ENCODE results near the gene RUNX1. TPM values are rescaled to one million over a fixed set of nuclear protein-coding genes. Genes with fewer than 3 reads are reported as not detected.

RUNX1 gene
- total RNA-seq, 2 experiments from 2014 or later, result 52.0 to 54.0 TPM

GRCh38 chr21:34861258-34861657, 187.8 kb downstream of the RUNX1 start:
- H3K36me3 Mint-ChIP-seq (ENCODE audit: low read depth), result peaks cover 79% of the 10 kb centered on the region
- CTCF ChIA-PET, result no interaction called here
- peaks cover 40% of the 10 kb centered on the region for H3K4me1 Mint-ChIP-seq
- POLR2A ChIA-PET, result no interaction called here
- no peaks in the 10 kb centered on the region for H3K27me3 Mint-ChIP-seq
- H3K4me3 Mint-ChIP-seq, result no peak overlapping the region
- no peak for DNase-seq
- H3K9me3 Mint-ChIP-seq, result no peaks in the 10 kb centered on the region
- peak overlapping the region; percentile 57 for H3K27ac Mint-ChIP-seq

GRCh38 chr21:34859976-34860653, 189.0 kb downstream of the RUNX1 start:
- CTCF ChIA-PET, result no interaction called here
- Mint-ChIP-seq H3K4me1 (peaks cover 30% of the 10 kb centered on the region), H3K27ac (no peak overlapping the region)

GRCh38 chr21:34858559-34858958, 190.5 kb downstream of the RUNX1 start:
- CTCF ChIA-PET, result no interaction called here
- Mint-ChIP-seq H3K36me3 (ENCODE audit: low read depth) (peaks cover 67% of the 10 kb centered on the region), H3K27me3 (no peaks in the 10 kb centered on the region), H3K9me3 (no peaks in the 10 kb centered on the region), H3K4me3 (no peak overlapping the region), H3K4me1 (peaks cover 24% of the 10 kb centered on the region), H3K27ac (no peak overlapping the region)
- no peak for DNase-seq
- POLR2A ChIA-PET, result no interaction called here

More at GRCh38 chr21:34859976-34860653, 189.0 kb downstream of the RUNX1 start:
- Mint-ChIP-seq H3K36me3 (ENCODE audit: low read depth) (peaks cover 74% of the 10 kb centered on the region), H3K27me3 (no peaks in the 10 kb centered on the region), H3K4me3 (no peak overlapping the region), H3K9me3 (no peaks in the 10 kb centered on the region)
- POLR2A ChIA-PET, result no interaction called here
- DNase-seq, result no peak

DNA sequence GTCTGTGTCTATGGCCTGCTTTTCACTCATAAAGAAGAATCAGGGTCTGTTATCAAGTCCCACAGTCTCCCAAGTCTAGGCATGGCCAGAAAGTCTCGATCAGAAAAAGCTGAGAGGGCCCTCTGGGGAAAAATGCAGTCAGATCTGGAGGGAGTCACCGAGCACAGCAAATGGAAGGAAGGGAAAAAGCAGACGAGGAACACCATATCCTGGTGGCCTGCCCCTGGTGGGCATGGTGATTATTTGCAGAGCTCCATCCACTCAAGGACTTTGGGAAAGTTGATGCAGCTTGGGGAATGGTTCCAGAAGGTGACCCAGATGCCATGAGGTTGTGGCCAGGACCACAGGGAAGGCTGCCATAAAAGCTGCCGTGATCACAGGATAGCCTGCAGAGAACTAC, 191.2 kb downstream of the RUNX1 start:
- H3K36me3 Mint-ChIP-seq (ENCODE audit: low read depth), result peaks cover 65% of the 10 kb centered on the region
- H3K4me1 Mint-ChIP-seq, result peaks cover 25% of the 10 kb centered on the region
- H3K27ac Mint-ChIP-seq, result peak overlapping the region; percentile 31
- CTCF ChIA-PET, result interaction anchor here (1.4 kb wide), 1 partner anchor 29 kb away, joined by 3 read pairs; no protein-coding TSS in a partner anchor
- POLR2A ChIA-PET, result no interaction called here
- no peak for DNase-seq
- H3K9me3 Mint-ChIP-seq, result no peaks in the 10 kb centered on the region
- no peak overlapping the region for H3K4me3 Mint-ChIP-seq
- H3K27me3 Mint-ChIP-seq, result no peaks in the 10 kb centered on the region

- H3K9me3 Mint-ChIP-seq, result no peaks in the 10 kb centered on the region
- H3K36me3 Mint-ChIP-seq (ENCODE audit: low read depth), result peaks cover 65% of the 10 kb centered on the region
- POLR2A ChIA-PET, result no interaction called here
- DNase-seq, result no peak
- CTCF ChIA-PET, result interaction anchor here (1.1 to 1.7 kb wide), 4 partner anchors 8 to 111 kb away, joined by 3 to 4 read pairs (median 3); no protein-coding TSS in a partner anchor
- no peak overlapping the region for H3K27ac Mint-ChIP-seq
- peaks cover 30% of the 10 kb centered on the region for H3K4me1 Mint-ChIP-seq
- no peak overlapping the region for H3K4me3 Mint-ChIP-seq
- H3K27me3 Mint-ChIP-seq, result no peaks in the 10 kb centered on the region
Observed at GRCh38 chr21:34857122-34857713, 191.9 kb downstream of the RUNX1 start.

GRCh38 chr21:34852448-34852847, 196.7 kb downstream of the RUNX1 start:
- ChIA-PET CTCF (no interaction called here), POLR2A (no interaction called here)
- no peak overlapping the region for H3K27ac Mint-ChIP-seq
- peaks cover 55% of the 10 kb centered on the region for H3K36me3 Mint-ChIP-seq (ENCODE audit: low read depth)
- no peaks in the 10 kb centered on the region for H3K9me3 Mint-ChIP-seq
- peaks cover 32% of the 10 kb centered on the region for H3K4me1 Mint-ChIP-seq
- no peak for DNase-seq
- no peaks in the 10 kb centered on the region for H3K27me3 Mint-ChIP-seq
- no peak overlapping the region for H3K4me3 Mint-ChIP-seq

DNA sequence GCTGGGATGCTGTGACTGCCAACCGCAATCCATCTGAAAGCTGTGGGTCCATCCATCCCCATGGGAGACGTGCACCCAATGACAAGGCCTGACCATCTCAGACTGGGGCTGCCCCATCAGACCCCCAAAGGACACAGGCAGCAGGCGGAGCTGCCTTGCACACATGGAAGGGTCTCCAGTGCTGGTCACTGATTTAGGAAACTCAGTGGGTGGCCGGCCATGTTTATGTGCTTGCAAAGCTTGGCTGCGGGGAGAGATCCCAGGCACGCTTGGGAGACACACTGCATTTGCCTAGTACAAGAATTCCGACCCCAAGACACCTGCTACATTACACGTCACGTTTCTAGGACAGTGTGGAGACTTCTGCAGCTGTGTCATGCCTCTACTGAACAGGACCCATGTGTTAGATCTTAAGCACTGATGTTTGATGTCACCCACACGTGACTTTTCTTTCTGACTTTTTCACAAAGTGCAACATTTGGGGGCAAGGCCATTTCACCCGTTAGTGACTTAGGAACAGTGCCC, 198.9 kb downstream of the RUNX1 start:
- H3K27me3 Mint-ChIP-seq, result no peaks in the 10 kb centered on the region
- ChIA-PET CTCF (interaction anchor here (0.9 to 1.4 kb wide), 2 partner anchors 9 to 38 kb away, joined by 4 read pairs; no protein-coding TSS in a partner anchor), POLR2A (no interaction called here)
- H3K4me1 Mint-ChIP-seq, result peaks cover 46% of the 10 kb centered on the region
- no peak for DNase-seq
- peaks cover 50% of the 10 kb centered on the region for H3K36me3 Mint-ChIP-seq (ENCODE audit: low read depth)
- H3K27ac Mint-ChIP-seq, result peak overlapping the region; percentile 31
- H3K4me3 Mint-ChIP-seq, result no peak overlapping the region
- no peaks in the 10 kb centered on the region for H3K9me3 Mint-ChIP-seq

GRCh38 chr21:34846601-34847112, 202.4 kb downstream of the RUNX1 start:
- Mint-ChIP-seq H3K27ac (no peak overlapping the region), H3K9me3 (no peaks in the 10 kb centered on the region), H3K4me3 (no peak overlapping the region), H3K4me1 (peaks cover 45% of the 10 kb centered on the region), H3K27me3 (no peaks in the 10 kb centered on the region), H3K36me3 (ENCODE audit: low read depth) (peaks cover 42% of the 10 kb centered on the region)
- POLR2A ChIA-PET, result no interaction called here
- CTCF ChIA-PET, result interaction anchor here (0.5 to 0.7 kb wide), 2 partner anchors 33 to 286 kb away, joined by 3 read pairs; no protein-coding TSS in a partner anchor
- DNase-seq, result no peak

DNA sequence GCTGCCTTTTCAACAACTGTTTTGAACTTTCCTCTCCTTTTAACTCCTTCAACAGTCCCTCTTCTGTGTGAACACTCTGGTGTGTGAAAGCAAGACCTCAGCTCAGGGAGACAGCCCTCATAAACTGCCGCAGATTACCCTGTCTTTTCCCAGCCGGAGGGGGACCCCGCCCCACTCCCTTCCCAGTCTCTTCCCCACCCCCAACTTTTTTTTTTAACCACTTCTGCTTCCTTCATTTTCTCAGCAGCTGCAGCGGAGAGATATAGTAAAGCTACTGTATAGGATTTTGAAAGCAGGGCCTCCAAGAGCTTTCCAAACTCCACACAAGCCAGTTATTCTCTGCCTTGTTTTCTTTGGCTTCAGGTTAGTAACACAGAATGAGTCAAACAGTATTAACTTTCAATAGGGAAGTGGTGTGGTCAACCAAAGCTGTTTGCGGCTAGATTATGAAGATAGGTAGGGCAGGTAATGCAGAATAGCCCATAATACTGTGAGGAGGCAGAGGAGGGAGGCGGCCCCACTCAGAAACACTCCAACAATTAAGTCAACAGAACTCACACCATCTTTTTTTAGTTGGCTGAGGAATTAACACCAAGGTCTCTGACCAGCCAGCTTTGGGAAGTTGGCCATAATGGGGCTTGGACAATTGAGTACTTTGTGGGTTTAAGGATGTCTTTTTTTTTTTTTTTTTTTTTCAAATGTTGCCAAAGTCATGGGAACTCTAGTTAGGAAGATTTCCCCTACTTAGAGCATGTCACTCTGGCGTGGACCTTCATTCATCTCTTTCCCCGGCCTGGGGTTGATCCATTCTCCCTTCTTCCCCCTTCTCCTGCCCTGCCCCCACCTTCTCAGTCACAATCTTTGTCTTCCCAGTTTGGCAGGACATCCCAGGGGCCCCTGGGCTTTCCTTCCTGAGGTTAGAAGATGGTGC, 203.3 kb downstream of the RUNX1 start:
- ChIA-PET POLR2A (no interaction called here), CTCF (interaction anchor here (0.5 to 0.7 kb wide), 3 partner anchors 32 to 287 kb away, joined by 3 read pairs; no protein-coding TSS in a partner anchor)
- peak overlapping the region; percentile 59 for H3K27ac Mint-ChIP-seq
- H3K36me3 Mint-ChIP-seq (ENCODE audit: low read depth), result peaks cover 35% of the 10 kb centered on the region
- peak overlapping the region; percentile 26 for H3K4me3 Mint-ChIP-seq
- no peaks in the 10 kb centered on the region for H3K9me3 Mint-ChIP-seq
- DNase-seq, result peak; percentile 61
- H3K27me3 Mint-ChIP-seq, result no peaks in the 10 kb centered on the region
- peaks cover 42% of the 10 kb centered on the region for H3K4me1 Mint-ChIP-seq

DNA sequence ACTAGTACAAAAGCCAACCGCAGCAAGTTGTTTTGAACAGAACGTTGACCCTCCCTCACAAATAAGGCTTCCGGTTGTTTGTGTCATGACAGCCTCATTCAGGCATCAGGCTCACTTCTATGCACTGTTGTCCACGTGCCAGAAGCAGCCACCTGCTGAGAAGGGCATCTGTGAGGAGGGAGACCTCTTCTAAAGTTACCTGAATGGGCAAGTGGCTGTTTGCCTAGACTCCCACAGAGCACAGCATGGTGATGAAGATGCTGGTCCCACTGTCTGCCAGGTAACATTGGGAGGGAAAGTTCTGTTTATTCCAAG, 204.2 kb downstream of the RUNX1 start:
- Mint-ChIP-seq H3K36me3 (ENCODE audit: low read depth) (peaks cover 40% of the 10 kb centered on the region), H3K27ac (no peak overlapping the region), H3K9me3 (no peaks in the 10 kb centered on the region), H3K27me3 (no peaks in the 10 kb centered on the region), H3K4me3 (no peak overlapping the region), H3K4me1 (peaks cover 49% of the 10 kb centered on the region)
- ChIA-PET CTCF (no interaction called here), POLR2A (no interaction called here)
- DNase-seq, result no peak

- CTCF ChIA-PET, result no interaction called here
- H3K9me3 Mint-ChIP-seq, result no peaks in the 10 kb centered on the region
- DNase-seq, result no peak
- peak overlapping the region; percentile 41 for H3K27ac Mint-ChIP-seq
- H3K4me3 Mint-ChIP-seq, result no peak overlapping the region
- no peaks in the 10 kb centered on the region for H3K27me3 Mint-ChIP-seq
- POLR2A ChIA-PET, result no interaction called here
- H3K36me3 Mint-ChIP-seq (ENCODE audit: low read depth), result peaks cover 44% of the 10 kb centered on the region
- H3K4me1 Mint-ChIP-seq, result peaks cover 55% of the 10 kb centered on the region
Observed at GRCh38 chr21:34844013-34844923, 204.8 kb downstream of the RUNX1 start.

GRCh38 chr21:34843562-34843961, 205.5 kb downstream of the RUNX1 start:
- H3K9me3 Mint-ChIP-seq, result no peaks in the 10 kb centered on the region
- POLR2A ChIA-PET, result no interaction called here
- peaks cover 60% of the 10 kb centered on the region for H3K4me1 Mint-ChIP-seq
- no peaks in the 10 kb centered on the region for H3K27me3 Mint-ChIP-seq
- no peak for DNase-seq
- peaks cover 47% of the 10 kb centered on the region for H3K36me3 Mint-ChIP-seq (ENCODE audit: low read depth)
- H3K27ac Mint-ChIP-seq, result no peak overlapping the region
- H3K4me3 Mint-ChIP-seq, result no peak overlapping the region
- CTCF ChIA-PET, result no interaction called here

Data from activated CD4-positive, alpha-beta T cell treated with anti-CD3 and anti-CD28 coated beads, Interleukin-2, amount 10 ng/mL, durations not matched to agents 7 days and 5 days (primary cell).